ENCODE results near the gene AKAP13.
"Not testable (repeated sequence)": the region's sequence is repeated elsewhere in the genome, so short reads cannot be mapped to it uniquely, and the experiment has no call there.

Gene AKAP13

GRCh38 chr15:85482894-85483293, 102.5 kb downstream of the AKAP13 start:
- no peak for DNase-seq

GRCh38 chr15:85483955-85484354, 103.6 kb downstream of the AKAP13 start:
- not testable (repeated sequence) for DNase-seq

GRCh38 chr15:85484923-85485322, 104.5 kb downstream of the AKAP13 start:
- DNase-seq: not testable (repeated sequence)

GRCh38 chr15:85485956-85486567, 105.7 kb downstream of the AKAP13 start:
- peak; percentile 65 to 81 for DNase-seq

GRCh38 chr15:85487796-85488195, 107.4 kb downstream of the AKAP13 start:
- not testable (repeated sequence) for DNase-seq

GRCh38 chr15:85488997-85489396, 108.6 kb downstream of the AKAP13 start:
- DNase-seq: no peak

- DNase-seq: no peak
These were observed 109.5 kb downstream of the AKAP13 start for GRCh38 chr15:85489773-85490493.

- DNase-seq: peak in 1 of 2 experiments; percentile 6
These were observed 110.5 kb downstream of the AKAP13 start for GRCh38 chr15:85490856-85491255.

GRCh38 chr15:85491691-85492090, 111.3 kb downstream of the AKAP13 start:
- DNase-seq: peak; percentile 95 to 97

GRCh38 chr15:85492406-85492805, 112.0 kb downstream of the AKAP13 start:
- no peak for DNase-seq

- DNase-seq: peak; percentile 30 to 45
These were observed 112.9 kb downstream of the AKAP13 start for GRCh38 chr15:85493260-85493659.

- peak; percentile 16 to 49 for DNase-seq
These were observed 113.8 kb downstream of the AKAP13 start for GRCh38 chr15:85494048-85494777.

GRCh38 chr15:85495096-85495495, 114.7 kb downstream of the AKAP13 start:
- DNase-seq: peak in 1 of 2 experiments; percentile 19

GRCh38 chr15:85495544-85495943, 115.1 kb downstream of the AKAP13 start:
- DNase-seq: peak in 1 of 2 experiments; percentile 28

GRCh38 chr15:85496151-85496550, 115.7 kb downstream of the AKAP13 start:
- peak in 1 of 2 experiments; percentile 81 for DNase-seq

- peak; percentile 93 to 94 for DNase-seq
These were observed 116.3 kb downstream of the AKAP13 start for GRCh38 chr15:85496551-85497171.

- DNase-seq: peak; percentile 85 to 90
These were observed 116.8 kb downstream of the AKAP13 start for GRCh38 chr15:85497172-85497569.

- no peak for DNase-seq
These were observed 118.1 kb downstream of the AKAP13 start for GRCh38 chr15:85498471-85498870.

- peak in 1 of 2 experiments; percentile 27 for DNase-seq
These were observed 119.0 kb downstream of the AKAP13 start for GRCh38 chr15:85499371-85499887.

- peak in 1 of 2 experiments; percentile 13 for DNase-seq
These were observed 119.8 kb downstream of the AKAP13 start for GRCh38 chr15:85500060-85500708.

GRCh38 chr15:85500729-85501128, 120.3 kb downstream of the AKAP13 start:
- DNase-seq: peak; percentile 11 to 54

- no peak for DNase-seq
These were observed 121.2 kb downstream of the AKAP13 start for GRCh38 chr15:85501574-85501973.

All from NCI-H526 (cell line).